Measurements from ENCODE around the gene KCTD17. TPM values are rescaled to one million over a fixed set of nuclear protein-coding genes. Genes with fewer than 3 reads are reported as not detected.

Gene KCTD17
- total RNA-seq, 4 donors from 2014 or later: 7.4 to 24.7 (median 20.2) TPM

GRCh38 chr22:37054056-37054395 lies 2.5 kb downstream of the KCTD17 start:
- Histone ChIP-seq H3K4me3 (no peak overlapping the region), H3K27ac (no peak overlapping the region), H3K36me3 (peaks cover 0 to 61% (median 0%) of the 10 kb centered on the region in 3 donors), H3K9me3 (no peaks in the 10 kb centered on the region), H3K27me3 (no peaks in the 10 kb centered on the region), H3K4me1 (peaks cover 0 to 28% (median 9%) of the 10 kb centered on the region in 4 donors)
- 73 to 96% methylated on average over 7 to 8 of the region's 8 CpGs for WGBS, 2 donors
- DNase-seq (ENCODE audit: low spot score in 2 of 2): no peak
- TF ChIP-seq POLR2A (IDR thresholded peaks at IDR 0.05): no peak
- TF ChIP-seq CTCF (IDR thresholded peaks at IDR 0.05): no peak
- no peak for TF ChIP-seq EP300 (IDR thresholded peaks at IDR 0.05)

GRCh38 chr22:37054600-37055365 lies 3.2 kb downstream of the KCTD17 start:
- Histone ChIP-seq H3K27me3 (no peaks in the 10 kb centered on the region), H3K27ac (no peak overlapping the region), H3K4me1 (peaks cover 0 to 28% (median 9%) of the 10 kb centered on the region in 4 donors), H3K36me3 (peaks cover 0 to 69% (median 0%) of the 10 kb centered on the region in 3 donors), H3K9me3 (no peaks in the 10 kb centered on the region), H3K4me3 (no peak overlapping the region)
- DNase-seq (ENCODE audit: low spot score in 2 of 2): no peak
- 84 to 87% methylated on average over 19 to 20 of the region's 20 CpGs for WGBS, 2 donors
- TF ChIP-seq POLR2A (IDR thresholded peaks at IDR 0.05): no peak
- no peak for TF ChIP-seq EP300 (IDR thresholded peaks at IDR 0.05)
- no peak for TF ChIP-seq CTCF (IDR thresholded peaks at IDR 0.05)

GRCh38 chr22:37056246-37056645 lies 4.7 kb downstream of the KCTD17 start:
- Histone ChIP-seq H3K27ac (no peak overlapping the region), H3K9me3 (no peaks in the 10 kb centered on the region), H3K4me3 (no peak overlapping the region), H3K27me3 (no peaks in the 10 kb centered on the region), H3K36me3 (peaks cover 0 to 83% (median 0%) of the 10 kb centered on the region in 3 donors), H3K4me1 (peaks cover 0 to 22% (median 9%) of the 10 kb centered on the region in 4 donors)
- WGBS, 2 donors: 91% methylated on average over 13 of the region's 13 CpGs
- TF ChIP-seq CTCF (IDR thresholded peaks at IDR 0.05): no peak
- TF ChIP-seq EP300 (IDR thresholded peaks at IDR 0.05): no peak
- TF ChIP-seq POLR2A (IDR thresholded peaks at IDR 0.05): no peak
- no peak for DNase-seq (ENCODE audit: low spot score in 2 of 2)

- Histone ChIP-seq H3K36me3 (peaks cover 0 to 92% (median 0%) of the 10 kb centered on the region in 3 donors), H3K27ac (no peak overlapping the region), H3K4me1 (peaks cover 0 to 15% (median 5%) of the 10 kb centered on the region in 4 donors), H3K9me3 (no peaks in the 10 kb centered on the region), H3K4me3 (no peak overlapping the region), H3K27me3 (no peaks in the 10 kb centered on the region)
- DNase-seq (ENCODE audit: low spot score in 2 of 2): no peak
- WGBS, 2 donors: 81 to 84% methylated on average over 8 to 9 of the region's 9 CpGs
- no peak for TF ChIP-seq CTCF (IDR thresholded peaks at IDR 0.05)
- no peak for TF ChIP-seq POLR2A (IDR thresholded peaks at IDR 0.05)
- no peak for TF ChIP-seq EP300 (IDR thresholded peaks at IDR 0.05)
Observed at GRCh38 chr22:37057226-37057625, 5.7 kb downstream of the KCTD17 start.

GRCh38 chr22:37057796-37058510 lies 6.4 kb downstream of the KCTD17 start:
- H3K9me3 ChIP-seq: no peaks in the 10 kb centered on the region
- H3K4me1 ChIP-seq: peaks cover 0 to 8% (median 0%) of the 10 kb centered on the region in 4 donors
- H3K36me3 ChIP-seq: peaks cover 0 to 91% (median 0%) of the 10 kb centered on the region in 3 donors
- WGBS, 2 donors: 82 to 86% methylated on average over 12 of the region's 12 CpGs
- no peak for DNase-seq (ENCODE audit: low spot score in 2 of 2)
- H3K27me3 ChIP-seq: no peaks in the 10 kb centered on the region
- H3K27ac ChIP-seq: no peak overlapping the region
- TF ChIP-seq EP300 (IDR thresholded peaks at IDR 0.05) (no peak), CTCF (IDR thresholded peaks at IDR 0.05) (no peak), POLR2A (IDR thresholded peaks at IDR 0.05) (no peak)
- no peak overlapping the region for H3K4me3 ChIP-seq

Measured in tibial nerve (tissue), 4 donors.